Panc1 (cell line): ENCODE measurements around the gene NPTXR.

Experiments
- CTCF ChIP-seq: fragments of 450-650 bp; IDR thresholded peaks from 2 replicates; pipeline ENCODE4 v1.5.1; 2017; ENCODE audit warnings: mild to moderate bottlenecking
- POLR2AphosphoS5 ChIP-seq: IDR thresholded peaks from 2 replicates; pipeline ENCODE4 v1.6.1; 2012; ENCODE audit warnings: mild to moderate bottlenecking, low read depth, low read length, moderate library complexity
- TCF7L2 ChIP-seq: IDR thresholded peaks from 2 replicates; pipeline ENCODE4 v1.6.1; 2011; ENCODE audit warnings: mild to moderate bottlenecking, low read depth, low read length, inconsistent platforms

- TF ChIP-seq TCF7L2, result no peak
- no peak for TF ChIP-seq CTCF
- TF ChIP-seq POLR2AphosphoS5, result no peak
These were observed 54.2 kb downstream of the NPTXR start for GRCh38 chr22:38789606-38790005.
